GM12872 (cell line): Measurements from ENCODE around the gene GCN1.
A peak's percentile ranks its signal among the peaks of the same experiment; 100 is the strongest.

Experiments
- CTCF ChIP-seq: IDR thresholded peaks from 3 replicates; pipeline ENCODE4 v1.5.1; 2011; ENCODE audit warnings: low read depth, mild to moderate bottlenecking, low read length, moderate library complexity; ENCODE audit not compliant: insufficient read depth

GCN1 gene

GRCh38 chr12:120089796-120090195, 104.7 kb downstream of the GCN1 start:
- TF ChIP-seq CTCF: no peak

GRCh38 chr12:120089105-120089504, 105.4 kb downstream of the GCN1 start:
- TF ChIP-seq CTCF: no peak

- peak; percentile 98 for TF ChIP-seq CTCF
Observed at GRCh38 chr12:120086801-120087621, 107.5 kb downstream of the GCN1 start.

- TF ChIP-seq CTCF: no peak
Observed at GRCh38 chr12:120085920-120086645, 108.4 kb downstream of the GCN1 start.

- TF ChIP-seq CTCF: no peak
Observed at GRCh38 chr12:120081641-120082040, 112.9 kb downstream of the GCN1 start.

- TF ChIP-seq CTCF: no peak
Observed at GRCh38 chr12:120079411-120080400, 114.8 kb downstream of the GCN1 start.
